ENCODE results near the gene NPDC1.

The NPDC1 gene

GRCh38 chr9:137052293-137052692, 6.3 kb upstream of the NPDC1 start:
- TF ChIP-seq TAF1 (IDR thresholded peaks at IDR 0.05; ENCODE audit: borderline replicate concordance, insufficient read depth, low read length): no peak
- no peak for TF ChIP-seq POLR2AphosphoS5 (IDR thresholded peaks at IDR 0.05; ENCODE audit: low read depth, low read length)
- TF ChIP-seq FOXP2 (optimal IDR thresholded peaks at IDR 0.05; ENCODE audit: borderline replicate concordance, extremely low read depth, extremely low read length, insufficient read depth): no peak
- TF ChIP-seq, protein P1, sequence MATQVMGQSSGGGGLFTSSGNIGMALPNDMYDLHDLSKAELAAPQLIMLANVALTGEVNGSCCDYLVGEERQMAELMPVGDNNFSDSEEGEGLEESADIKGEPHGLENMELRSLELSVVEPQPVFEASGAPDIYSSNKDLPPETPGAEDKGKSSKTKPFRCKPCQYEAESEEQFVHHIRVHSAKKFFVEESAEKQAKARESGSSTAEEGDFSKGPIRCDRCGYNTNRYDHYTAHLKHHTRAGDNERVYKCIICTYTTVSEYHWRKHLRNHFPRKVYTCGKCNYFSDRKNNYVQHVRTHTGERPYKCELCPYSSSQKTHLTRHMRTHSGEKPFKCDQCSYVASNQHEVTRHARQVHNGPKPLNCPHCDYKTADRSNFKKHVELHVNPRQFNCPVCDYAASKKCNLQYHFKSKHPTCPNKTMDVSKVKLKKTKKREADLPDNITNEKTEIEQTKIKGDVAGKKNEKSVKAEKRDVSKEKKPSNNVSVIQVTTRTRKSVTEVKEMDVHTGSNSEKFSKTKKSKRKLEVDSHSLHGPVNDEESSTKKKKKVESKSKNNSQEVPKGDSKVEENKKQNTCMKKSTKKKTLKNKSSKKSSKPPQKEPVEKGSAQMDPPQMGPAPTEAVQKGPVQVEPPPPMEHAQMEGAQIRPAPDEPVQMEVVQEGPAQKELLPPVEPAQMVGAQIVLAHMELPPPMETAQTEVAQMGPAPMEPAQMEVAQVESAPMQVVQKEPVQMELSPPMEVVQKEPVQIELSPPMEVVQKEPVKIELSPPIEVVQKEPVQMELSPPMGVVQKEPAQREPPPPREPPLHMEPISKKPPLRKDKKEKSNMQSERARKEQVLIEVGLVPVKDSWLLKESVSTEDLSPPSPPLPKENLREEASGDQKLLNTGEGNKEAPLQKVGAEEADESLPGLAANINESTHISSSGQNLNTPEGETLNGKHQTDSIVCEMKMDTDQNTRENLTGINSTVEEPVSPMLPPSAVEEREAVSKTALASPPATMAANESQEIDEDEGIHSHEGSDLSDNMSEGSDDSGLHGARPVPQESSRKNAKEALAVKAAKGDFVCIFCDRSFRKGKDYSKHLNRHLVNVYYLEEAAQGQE (IDR thresholded peaks at IDR 0.05; ENCODE audit: insufficient read depth in 1 of 2, low read depth in 2 of 2, low read length in 2 of 2): no peak
- no peak for TF ChIP-seq SIN3A (IDR thresholded peaks at IDR 0.05; ENCODE audit: borderline replicate concordance, insufficient read depth, low read length)

GRCh38 chr9:137051145-137051724, 5.3 kb upstream of the NPDC1 start:
- TF ChIP-seq FOXP2 (optimal IDR thresholded peaks at IDR 0.05; ENCODE audit: borderline replicate concordance, extremely low read depth, extremely low read length, insufficient read depth) (no peak), POLR2AphosphoS5 (IDR thresholded peaks at IDR 0.05; ENCODE audit: low read depth, low read length) (no peak), TAF1 (IDR thresholded peaks at IDR 0.05; ENCODE audit: borderline replicate concordance, insufficient read depth, low read length) (no peak), SIN3A (IDR thresholded peaks at IDR 0.05; ENCODE audit: borderline replicate concordance, insufficient read depth, low read length) (no peak)
- TF ChIP-seq, protein P1 (IDR thresholded peaks at IDR 0.05; ENCODE audit: insufficient read depth in 1 of 2, low read depth in 2 of 2, low read length in 2 of 2): no peak

- TF ChIP-seq TAF1 (IDR thresholded peaks at IDR 0.05; ENCODE audit: borderline replicate concordance, insufficient read depth, low read length) (no peak), POLR2AphosphoS5 (IDR thresholded peaks at IDR 0.05; ENCODE audit: low read depth, low read length) (no peak), FOXP2 (optimal IDR thresholded peaks at IDR 0.05; ENCODE audit: borderline replicate concordance, extremely low read depth, extremely low read length, insufficient read depth) (no peak), SIN3A (IDR thresholded peaks at IDR 0.05; ENCODE audit: borderline replicate concordance, insufficient read depth, low read length) (no peak)
- TF ChIP-seq, protein P1 (IDR thresholded peaks at IDR 0.05; ENCODE audit: insufficient read depth in 1 of 2, low read depth in 2 of 2, low read length in 2 of 2): no peak
Observed at GRCh38 chr9:137050570-137050969, 4.6 kb upstream of the NPDC1 start.

GRCh38 chr9:137049544-137050449, 3.8 kb upstream of the NPDC1 start:
- TF ChIP-seq TAF1 (IDR thresholded peaks at IDR 0.05; ENCODE audit: borderline replicate concordance, insufficient read depth, low read length) (no peak), POLR2AphosphoS5 (IDR thresholded peaks at IDR 0.05; ENCODE audit: low read depth, low read length) (no peak), SIN3A (IDR thresholded peaks at IDR 0.05; ENCODE audit: borderline replicate concordance, insufficient read depth, low read length) (no peak), FOXP2 (optimal IDR thresholded peaks at IDR 0.05; ENCODE audit: borderline replicate concordance, extremely low read depth, extremely low read length, insufficient read depth) (no peak)
- TF ChIP-seq, protein P1 (IDR thresholded peaks at IDR 0.05; ENCODE audit: insufficient read depth in 1 of 2, low read depth in 2 of 2, low read length in 2 of 2): no peak
